Esophagus muscularis mucosa (tissue), 4 donors: ENCODE measurements around the gene PLPP7. TPM values are rescaled to one million over a fixed set of nuclear protein-coding genes. Genes with fewer than 3 reads are reported as not detected.

Source experiments
- DNase-seq: peaks from one replicate; pipeline ENCODE4 v3.0.0-alpha.2; 2017; ENCODE audit errors: extremely low spot score
- H3K27ac ChIP-seq, 4 donors: fragments of 200-600 bp; sonication (generic); replicated peaks in 1 of 4; 1 replicate in 3 of 4; 2 replicates in 1 of 4; pipeline ENCODE4 v1.5.1; 2016 to 2019; ENCODE audit warnings: mild to moderate bottlenecking in 1 of 4
- H3K27me3 ChIP-seq, 4 donors: fragments of 200-600 bp; sonication (generic); one replicate each; pipeline versions ENCODE4 v1.5.1 to v1.6.0; 2016 to 2019
- H3K36me3 ChIP-seq, 4 donors: fragments of 200-600 bp; sonication (generic); one replicate each; pipeline ENCODE4 v1.5.1; 2016 to 2019
- H3K4me1 ChIP-seq, 4 donors: fragments of 200-600 bp; sonication (generic); one replicate each; pipeline ENCODE4 v1.5.1; 2016 to 2019
- H3K4me3 ChIP-seq, 4 donors: fragments of 200-600 bp; sonication (generic); 1 replicate in 2 of 4; 2 replicates in 2 of 4; pipeline ENCODE4 v1.5.1; 2016 to 2019; ENCODE audit warnings: mild to moderate bottlenecking in 4 of 4, moderate library complexity in 1 of 4
- H3K9me3 ChIP-seq, 4 donors: fragments of 200-600 bp; sonication (generic); 1 replicate in 3 of 4; 2 replicates in 1 of 4; pipeline ENCODE4 v1.5.1; 2016 to 2019
- CTCF ChIP-seq, 3 experiments: fragments of 200-600 bp in 2 of 3; fragments of 450-650 bp in 1 of 3; sonication (generic) in 2 of 3; IDR thresholded peaks; one replicate each; pipeline ENCODE4 v1.5.1; 2017 to 2019; ENCODE audit warnings: antibody characterized with exemption in 3 of 3, mild to moderate bottlenecking in 2 of 3, moderate library complexity in 1 of 3
- EP300 ChIP-seq: sonication (generic); formaldehyde crosslinking; IDR thresholded peaks from one replicate; pipeline ENCODE4 v1.6.1; 2017; ENCODE audit warnings: antibody characterized with exemption
- POLR2A ChIP-seq: fragments of 450-650 bp; IDR thresholded peaks from one replicate; pipeline ENCODE4 v1.6.1; 2017; ENCODE audit warnings: antibody characterized with exemption, moderate library complexity, mild to moderate bottlenecking, low read depth
- POLR2AphosphoS5 ChIP-seq, 2 donors: sonication (generic); formaldehyde crosslinking; IDR thresholded peaks; one replicate each; pipeline ENCODE4 v1.6.1; 2017; ENCODE audit warnings: antibody characterized with exemption in 2 of 2
- WGBS: methylation state at CpG from one replicate; pipeline ENCODE4 v1.1.5; 2018; 5-methylcytosine and 5-hydroxymethylcytosine counted together
- intact Hi-C: fragments of 100-400 bp; cut with DNase I; formaldehyde crosslinking; loops from one replicate; pipeline ENCODE4 v1.15.1; 2023
- total RNA-seq, 4 donors: library from RNA; depleted of rRNA; stranded (reverse); fragments of >200 nt; gene quantifications; one replicate each; pipeline versions ENCODE4 v1.1.0 to v1.2.1, GENCODE V29; 2016

The PLPP7 gene
- total RNA-seq, 4 donors from 2014 or later, result 11.4 to 22.5 (median 14.4) TPM

GRCh38 chr9:131291795-131292315 lies 2.3 kb downstream of the PLPP7 start:
- intact Hi-C loops, result no loop called here
- H3K27ac ChIP-seq, result no peak overlapping the region

GRCh38 chr9:131292937-131293336 lies 3.4 kb downstream of the PLPP7 start:
- intact Hi-C loops, result no loop called here
- Histone ChIP-seq H3K9me3 (no peaks in the 10 kb centered on the region), H3K4me1 (peaks cover 20 to 40% (median 24%) of the 10 kb centered on the region in 4 donors), H3K4me3 (no peak overlapping the region), H3K36me3 (no peaks in the 10 kb centered on the region), H3K27ac (no peak overlapping the region), H3K27me3 (no peaks in the 10 kb centered on the region)
- no peak for DNase-seq
- no peak for TF ChIP-seq EP300
- TF ChIP-seq CTCF (IDR thresholded peaks at IDR 0.05), result no peak
- TF ChIP-seq POLR2A, result no peak
- no peak for TF ChIP-seq POLR2AphosphoS5 (IDR thresholded peaks at IDR 0.05)
- WGBS, result 92% methylated on average over 10 of the region's 10 CpGs

More at GRCh38 chr9:131291795-131292315, 2.3 kb downstream of the PLPP7 start:
- no peaks in the 10 kb centered on the region for H3K27me3 ChIP-seq
- no peaks in the 10 kb centered on the region for H3K36me3 ChIP-seq
- WGBS, result 85% methylated on average over 7 of the region's 7 CpGs
- no peaks in the 10 kb centered on the region for H3K9me3 ChIP-seq
- no peak for DNase-seq
- H3K4me1 ChIP-seq, result peaks cover 24 to 40% (median 25%) of the 10 kb centered on the region in 4 donors
- TF ChIP-seq POLR2AphosphoS5 (IDR thresholded peaks at IDR 0.05) (no peak), EP300 (no peak)
- no peak overlapping the region for H3K4me3 ChIP-seq

- DNase-seq, result no peak
- no peak overlapping the region for H3K4me3 ChIP-seq
- 73% methylated on average over 7 of the region's 9 CpGs for WGBS
- no peaks in the 10 kb centered on the region for H3K9me3 ChIP-seq
- no peaks in the 10 kb centered on the region for H3K27me3 ChIP-seq
- peaks cover 0 to 17% (median 11%) of the 10 kb centered on the region in 4 donors for H3K4me1 ChIP-seq
- H3K27ac ChIP-seq, result no peak overlapping the region
- TF ChIP-seq CTCF (IDR thresholded peaks at IDR 0.05) (no peak), POLR2AphosphoS5 (IDR thresholded peaks at IDR 0.05) (no peak), POLR2A (no peak), EP300 (no peak)
- H3K36me3 ChIP-seq, result no peaks in the 10 kb centered on the region
- intact Hi-C loops, result no loop called here
Measured at GRCh38 chr9:131296460-131296859, 6.9 kb downstream of the PLPP7 start.

- H3K27ac ChIP-seq, result no peak overlapping the region
- no peak for DNase-seq
- TF ChIP-seq POLR2AphosphoS5 (IDR thresholded peaks at IDR 0.05), result no peak
- peaks cover 0 to 16% (median 7%) of the 10 kb centered on the region in 4 donors for H3K4me1 ChIP-seq
- no peak overlapping the region for H3K4me3 ChIP-seq
- intact Hi-C loops, result no loop called here
- H3K27me3 ChIP-seq, result no peaks in the 10 kb centered on the region
- no peaks in the 10 kb centered on the region for H3K9me3 ChIP-seq
- no peaks in the 10 kb centered on the region for H3K36me3 ChIP-seq
- WGBS, result 90% methylated on average over 8 of the region's 8 CpGs
Measured at GRCh38 chr9:131296906-131297500, 7.5 kb downstream of the PLPP7 start.

GRCh38 chr9:131297903-131298302 lies 8.4 kb downstream of the PLPP7 start:
- Histone ChIP-seq H3K27me3 (no peaks in the 10 kb centered on the region), H3K27ac (no peak overlapping the region), H3K4me1 (peaks cover 0 to 17% (median 3%) of the 10 kb centered on the region in 4 donors), H3K4me3 (no peak overlapping the region), H3K36me3 (peaks cover 0 to 5% (median 0%) of the 10 kb centered on the region in 4 donors), H3K9me3 (no peaks in the 10 kb centered on the region)
- WGBS, result 72% methylated on average over 11 of the region's 11 CpGs
- no peak for TF ChIP-seq CTCF (IDR thresholded peaks at IDR 0.05)
- TF ChIP-seq POLR2A, result no peak
- no peak for TF ChIP-seq EP300
- no peak for TF ChIP-seq POLR2AphosphoS5 (IDR thresholded peaks at IDR 0.05)
- DNase-seq, result no peak
- intact Hi-C loops, result no loop called here
